ENCODE measurements around the gene MIOS.

DNA sequence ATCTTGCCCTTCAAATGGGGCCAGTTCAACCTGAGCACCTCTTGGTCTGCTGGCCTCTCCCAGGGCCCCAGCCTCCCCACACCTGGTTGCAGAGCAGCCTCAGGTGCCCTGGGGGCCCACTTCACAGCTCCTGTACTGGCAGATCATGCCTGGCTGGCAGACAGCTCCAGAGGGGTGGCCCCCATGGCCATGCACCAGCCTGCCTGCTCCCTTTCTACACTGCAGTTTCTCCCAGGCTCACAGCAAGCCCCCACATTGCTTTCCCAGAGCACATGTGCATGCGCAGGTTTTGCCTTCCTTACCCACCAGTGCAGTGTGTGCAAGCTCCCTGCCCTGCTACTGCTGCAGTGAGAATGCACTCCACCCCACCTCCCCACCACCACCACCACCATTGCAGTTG, 9.8 kb upstream of the MIOS start:
- TF ChIP-seq, protein P1, sequence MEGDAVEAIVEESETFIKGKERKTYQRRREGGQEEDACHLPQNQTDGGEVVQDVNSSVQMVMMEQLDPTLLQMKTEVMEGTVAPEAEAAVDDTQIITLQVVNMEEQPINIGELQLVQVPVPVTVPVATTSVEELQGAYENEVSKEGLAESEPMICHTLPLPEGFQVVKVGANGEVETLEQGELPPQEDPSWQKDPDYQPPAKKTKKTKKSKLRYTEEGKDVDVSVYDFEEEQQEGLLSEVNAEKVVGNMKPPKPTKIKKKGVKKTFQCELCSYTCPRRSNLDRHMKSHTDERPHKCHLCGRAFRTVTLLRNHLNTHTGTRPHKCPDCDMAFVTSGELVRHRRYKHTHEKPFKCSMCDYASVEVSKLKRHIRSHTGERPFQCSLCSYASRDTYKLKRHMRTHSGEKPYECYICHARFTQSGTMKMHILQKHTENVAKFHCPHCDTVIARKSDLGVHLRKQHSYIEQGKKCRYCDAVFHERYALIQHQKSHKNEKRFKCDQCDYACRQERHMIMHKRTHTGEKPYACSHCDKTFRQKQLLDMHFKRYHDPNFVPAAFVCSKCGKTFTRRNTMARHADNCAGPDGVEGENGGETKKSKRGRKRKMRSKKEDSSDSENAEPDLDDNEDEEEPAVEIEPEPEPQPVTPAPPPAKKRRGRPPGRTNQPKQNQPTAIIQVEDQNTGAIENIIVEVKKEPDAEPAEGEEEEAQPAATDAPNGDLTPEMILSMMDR (optimal IDR thresholded peaks at IDR 0.05 in 1 of 3, IDR thresholded peaks at IDR 0.05 in 1 of 3, conservative IDR thresholded peaks at IDR 0.05 in 1 of 3; ENCODE audit: extremely low read depth in 1 of 3, insufficient read depth in 2 of 3, low read length in 3 of 3): no peak
- TF ChIP-seq EZH2 (IDR thresholded peaks at IDR 0.05; ENCODE audit: low read length): no peak

All from keratinocyte (primary cell).